D721Med (cell line): ENCODE results near the gene COL4A1.

Experiments used
- DNase-seq: peaks from one replicate; pipeline ENCODE4 v3.0.0; 2011; ENCODE audit warnings: low spot score; ENCODE audit not compliant: insufficient read length
- FAIRE-seq: peaks from 2 replicates; lab custom pipeline; 2011; peaks lifted over from hg19 to GRCh38; lab: Jason Lieb, UNC
- TF ChIP-seq, protein P1 (sequence below): IDR thresholded peaks from 2 replicates; pipeline ENCODE4 v1.5.1; 2012; ENCODE audit warnings: mild to moderate bottlenecking, control low read depth; ENCODE audit not compliant: insufficient read depth; ENCODE audit errors: missing control alignments

The COL4A1 gene

DNA sequence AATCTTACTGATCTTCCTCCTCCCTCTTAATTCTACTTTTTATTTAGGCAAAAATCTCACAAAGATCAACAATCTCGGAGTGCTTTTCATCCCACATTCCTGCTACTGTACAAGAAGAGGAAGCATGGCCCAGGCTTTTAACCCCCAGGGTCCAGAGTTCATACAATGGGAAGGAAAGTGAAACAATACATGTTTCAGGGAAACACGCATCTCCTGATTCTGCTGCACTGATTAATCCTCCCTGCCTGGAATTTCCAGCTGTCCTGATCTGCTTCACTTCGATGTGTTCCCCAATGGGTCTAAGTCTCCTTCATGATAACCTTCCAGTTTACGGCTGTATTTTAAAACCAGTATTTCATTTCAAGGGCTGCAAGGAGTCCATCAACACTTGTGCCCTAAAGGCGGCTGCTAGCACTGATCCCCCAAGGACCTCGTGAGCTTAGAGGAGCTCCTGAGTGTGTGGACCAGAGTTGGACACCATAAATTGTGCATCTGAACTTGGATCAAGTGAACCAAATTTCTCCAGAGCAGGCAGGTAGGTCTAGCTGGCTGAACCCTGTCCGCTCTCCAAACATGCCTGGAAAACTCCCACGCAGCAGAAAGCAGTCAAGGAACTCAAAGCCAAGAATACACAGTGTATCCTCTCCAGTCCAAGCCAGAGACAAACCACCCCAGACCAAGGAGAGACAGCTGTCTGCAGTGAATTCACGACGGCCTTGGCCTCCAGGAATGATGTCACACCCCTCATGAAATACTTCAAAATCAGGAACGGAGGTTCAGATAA lies 44.3 kb downstream of the COL4A1 start:
- FAIRE-seq (no peak), DNase-seq (no peak)

DNA sequence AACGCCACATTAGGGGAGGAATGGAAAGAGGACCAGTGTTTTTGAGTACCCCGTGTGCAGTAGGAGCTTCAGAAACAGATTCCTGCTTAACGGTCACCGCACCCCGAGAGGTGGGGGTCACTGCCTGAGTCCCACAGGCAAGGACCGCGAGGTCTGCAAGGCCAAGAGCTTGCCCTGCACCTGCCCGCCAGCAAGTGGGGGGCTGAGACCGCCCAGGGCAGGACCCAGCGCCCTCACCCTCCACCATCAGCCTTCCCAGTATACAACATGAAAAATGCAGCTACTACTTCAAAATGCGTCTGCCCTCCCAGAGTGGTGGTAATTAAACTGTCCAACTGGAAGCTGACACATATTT lies 44.9 kb downstream of the COL4A1 start:
- no peak for FAIRE-seq
- DNase-seq = no peak
- TF ChIP-seq, protein P1, sequence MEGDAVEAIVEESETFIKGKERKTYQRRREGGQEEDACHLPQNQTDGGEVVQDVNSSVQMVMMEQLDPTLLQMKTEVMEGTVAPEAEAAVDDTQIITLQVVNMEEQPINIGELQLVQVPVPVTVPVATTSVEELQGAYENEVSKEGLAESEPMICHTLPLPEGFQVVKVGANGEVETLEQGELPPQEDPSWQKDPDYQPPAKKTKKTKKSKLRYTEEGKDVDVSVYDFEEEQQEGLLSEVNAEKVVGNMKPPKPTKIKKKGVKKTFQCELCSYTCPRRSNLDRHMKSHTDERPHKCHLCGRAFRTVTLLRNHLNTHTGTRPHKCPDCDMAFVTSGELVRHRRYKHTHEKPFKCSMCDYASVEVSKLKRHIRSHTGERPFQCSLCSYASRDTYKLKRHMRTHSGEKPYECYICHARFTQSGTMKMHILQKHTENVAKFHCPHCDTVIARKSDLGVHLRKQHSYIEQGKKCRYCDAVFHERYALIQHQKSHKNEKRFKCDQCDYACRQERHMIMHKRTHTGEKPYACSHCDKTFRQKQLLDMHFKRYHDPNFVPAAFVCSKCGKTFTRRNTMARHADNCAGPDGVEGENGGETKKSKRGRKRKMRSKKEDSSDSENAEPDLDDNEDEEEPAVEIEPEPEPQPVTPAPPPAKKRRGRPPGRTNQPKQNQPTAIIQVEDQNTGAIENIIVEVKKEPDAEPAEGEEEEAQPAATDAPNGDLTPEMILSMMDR = no peak

More for the DNA sequence above, 44.3 kb downstream of the COL4A1 start:
- TF ChIP-seq, protein P1 = no peak

DNA sequence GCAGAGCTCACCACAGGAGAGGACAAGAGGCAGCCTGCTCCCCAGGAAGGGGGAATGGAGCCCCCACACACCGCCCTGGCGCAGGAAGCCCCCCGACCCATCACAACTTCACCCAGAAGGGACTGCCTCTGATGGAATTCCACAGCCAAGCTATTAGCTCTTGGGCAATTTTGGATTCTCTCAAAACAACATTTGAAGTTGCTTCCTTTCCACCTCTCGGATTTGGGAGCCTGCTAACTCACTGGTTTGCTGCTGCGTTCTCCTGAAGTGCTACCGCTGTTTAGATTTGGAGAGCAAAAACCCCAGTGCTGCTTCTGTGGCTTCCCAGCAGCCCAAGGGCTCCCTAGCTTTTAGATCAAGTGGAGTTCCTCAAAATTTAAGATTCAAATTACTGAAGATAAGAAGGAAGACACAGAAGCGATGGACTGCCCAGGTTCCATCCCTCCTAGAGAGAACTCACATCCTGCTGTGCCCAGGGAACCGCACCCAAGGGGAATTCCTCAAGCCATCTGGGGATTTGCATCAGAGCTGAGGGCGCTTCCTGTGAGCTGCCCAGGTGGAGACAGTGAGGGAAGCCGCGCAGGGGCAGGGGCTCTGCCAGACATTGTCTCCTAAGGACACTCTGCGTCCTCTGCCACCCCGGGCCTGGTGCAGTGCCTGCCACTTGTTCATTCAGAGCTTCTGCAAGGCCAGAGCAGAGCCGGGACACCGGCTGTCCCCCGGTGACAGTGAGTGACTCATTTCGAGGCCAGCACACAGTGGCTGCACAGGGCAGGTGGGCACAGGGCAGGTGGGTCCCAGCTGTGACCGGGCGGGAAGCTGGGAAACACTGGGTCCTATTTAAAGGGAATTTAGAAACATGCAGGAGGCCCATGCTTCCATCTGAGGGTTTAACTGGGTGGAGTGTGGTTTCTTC lies 45.5 kb downstream of the COL4A1 start:
- FAIRE-seq = no peak
- TF ChIP-seq, protein P1 = no peak
- no peak for DNase-seq

DNA sequence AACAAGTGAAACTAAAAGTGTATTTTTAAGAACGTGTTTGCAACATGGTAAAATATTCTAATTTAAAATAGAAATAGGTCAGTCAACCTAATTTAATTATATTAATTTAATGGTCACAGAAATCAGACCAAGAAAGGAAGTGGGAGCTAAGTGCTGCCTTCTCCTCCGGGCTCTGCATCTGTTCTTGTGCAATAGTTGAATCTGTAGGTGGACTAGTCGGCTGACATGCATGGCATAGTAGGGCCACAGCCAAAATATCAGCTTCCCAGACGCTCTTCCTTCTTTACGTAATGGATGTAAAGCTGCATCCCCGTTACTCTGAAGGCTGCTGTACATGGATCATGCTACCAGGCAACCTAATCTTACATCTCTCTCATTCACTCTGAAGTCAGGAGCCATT lies 47.3 kb downstream of the COL4A1 start:
- DNase-seq (no peak), FAIRE-seq (no peak)
- TF ChIP-seq, protein P1 = no peak

DNA sequence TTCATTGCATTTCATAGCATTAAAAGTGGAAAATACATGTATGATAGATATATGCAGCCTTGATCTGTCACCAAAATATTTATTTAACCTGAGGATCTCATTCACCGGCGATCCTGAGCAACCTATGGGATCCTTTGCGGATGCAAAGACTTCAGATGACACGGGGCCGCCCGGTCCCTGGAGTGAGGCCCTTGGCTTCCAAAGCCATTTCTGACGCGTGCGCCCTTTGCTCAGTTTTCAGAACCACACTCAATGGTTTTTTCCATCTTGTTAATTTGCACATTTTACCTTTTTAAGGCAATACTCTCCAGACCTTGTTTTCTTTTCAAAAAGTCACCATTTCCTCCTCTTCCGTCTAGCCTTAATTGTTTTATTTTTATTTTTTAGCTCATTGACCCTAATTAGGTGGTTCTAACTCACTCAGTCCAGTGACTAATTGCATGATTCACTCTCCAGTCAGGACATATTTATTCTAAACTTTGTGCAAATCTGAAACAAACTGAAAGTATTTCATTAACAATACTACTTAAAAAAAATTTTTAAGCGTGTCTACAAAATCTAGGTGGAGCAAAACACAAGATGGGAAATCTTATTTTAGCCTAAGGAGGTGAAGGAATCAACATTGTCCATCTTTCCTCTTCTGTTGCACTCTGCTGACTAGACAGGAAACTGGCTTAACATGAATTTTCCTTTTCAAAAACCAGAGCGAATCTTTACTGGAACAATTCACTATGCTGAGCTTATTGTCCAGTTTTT lies 47.9 kb downstream of the COL4A1 start:
- TF ChIP-seq, protein P1 = no peak
- no peak for DNase-seq
- no peak for FAIRE-seq

DNA sequence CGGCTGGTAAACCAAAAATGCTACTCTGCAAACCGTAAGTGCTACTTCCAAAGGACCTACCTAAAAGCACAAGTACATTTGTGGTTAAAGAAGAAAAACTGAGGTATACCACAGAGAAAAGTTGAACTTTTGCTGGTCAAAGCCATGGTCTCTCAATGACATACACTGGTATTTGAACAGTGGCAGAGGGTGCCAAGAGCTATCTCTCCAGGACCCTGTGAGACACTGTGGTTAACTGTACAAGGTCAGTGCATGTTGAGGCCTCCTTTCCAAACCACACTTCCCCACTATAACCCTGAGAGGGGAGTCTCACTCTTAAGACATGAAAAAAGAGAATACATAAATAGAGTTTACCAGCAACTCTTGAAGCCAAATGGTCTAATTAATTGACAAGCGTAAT lies 49.5 kb downstream of the COL4A1 start:
- FAIRE-seq (no peak), DNase-seq (no peak)
- TF ChIP-seq, protein P1 = no peak
